Measurements from ENCODE around the gene POU3F1. TPM values are rescaled to one million over a fixed set of nuclear protein-coding genes. Genes with fewer than 3 reads are reported as not detected.

POU3F1 gene
- total RNA-seq, 2 donors from 2014 or later = not detected

- Histone ChIP-seq H3K4me3 (no peak overlapping the region), H3K36me3 (peaks cover 3% of the 10 kb centered on the region), H3K9me3 (no peaks in the 10 kb centered on the region), H3K27ac (peak overlapping the region in 1 of 2 donors; percentile 44), H3K4me1 (peaks cover 0 to 28% of the 10 kb centered on the region in 2 donors), H3K27me3 (no peaks in the 10 kb centered on the region)
- no peak for DNase-seq (ENCODE audit: low spot score)
- TF ChIP-seq CTCF (IDR thresholded peaks at IDR 0.05) = no peak
Measured at GRCh38 chr1:38030596-38031512, 15.7 kb downstream of the POU3F1 start.

- no peaks in the 10 kb centered on the region for H3K27me3 ChIP-seq
- no peak for DNase-seq (ENCODE audit: low spot score)
- no peaks in the 10 kb centered on the region for H3K9me3 ChIP-seq
- H3K36me3 ChIP-seq = peaks cover 13% of the 10 kb centered on the region
- TF ChIP-seq CTCF (IDR thresholded peaks at IDR 0.05) = no peak
- peak overlapping the region in 1 of 2 donors; percentile 44 for H3K27ac ChIP-seq
- H3K4me1 ChIP-seq = peaks cover 0 to 28% of the 10 kb centered on the region in 2 donors
- H3K4me3 ChIP-seq = no peak overlapping the region
Measured at GRCh38 chr1:38029685-38030511, 16.7 kb downstream of the POU3F1 start.

GRCh38 chr1:38029081-38029681 is 17.4 kb downstream of the POU3F1 start:
- no peak overlapping the region for H3K4me3 ChIP-seq
- TF ChIP-seq CTCF (IDR thresholded peaks at IDR 0.05) = peak in 1 of 2 donors; percentile 18
- DNase-seq (ENCODE audit: low spot score) = no peak
- H3K9me3 ChIP-seq = no peaks in the 10 kb centered on the region
- peaks cover 18% of the 10 kb centered on the region for H3K36me3 ChIP-seq
- H3K27ac ChIP-seq = peak overlapping the region in 1 of 2 donors; percentile 21
- no peaks in the 10 kb centered on the region for H3K27me3 ChIP-seq
- peaks cover 0 to 28% of the 10 kb centered on the region in 2 donors for H3K4me1 ChIP-seq

- H3K27me3 ChIP-seq = no peaks in the 10 kb centered on the region
- DNase-seq (ENCODE audit: low spot score) = no peak
- peaks cover 23% of the 10 kb centered on the region for H3K36me3 ChIP-seq
- H3K9me3 ChIP-seq = no peaks in the 10 kb centered on the region
- no peak overlapping the region for H3K4me3 ChIP-seq
- TF ChIP-seq CTCF (IDR thresholded peaks at IDR 0.05) = no peak
- H3K27ac ChIP-seq = no peak overlapping the region
- peaks cover 0 to 28% of the 10 kb centered on the region in 2 donors for H3K4me1 ChIP-seq
Measured at GRCh38 chr1:38028671-38029070, 17.9 kb downstream of the POU3F1 start.

GRCh38 chr1:38028105-38028591 is 18.4 kb downstream of the POU3F1 start:
- H3K27ac ChIP-seq = no peak overlapping the region
- TF ChIP-seq CTCF (IDR thresholded peaks at IDR 0.05) = no peak
- no peaks in the 10 kb centered on the region for H3K9me3 ChIP-seq
- peaks cover 28% of the 10 kb centered on the region for H3K36me3 ChIP-seq
- no peak for DNase-seq (ENCODE audit: low spot score)
- H3K4me3 ChIP-seq = no peak overlapping the region
- H3K27me3 ChIP-seq = no peaks in the 10 kb centered on the region
- H3K4me1 ChIP-seq = peaks cover 0 to 28% of the 10 kb centered on the region in 2 donors
